HepG2 (cell line): ENCODE measurements around the gene SAXO1. TPM values are rescaled to one million over a fixed set of nuclear protein-coding genes. Genes with fewer than 3 reads are reported as not detected.

Experiments used
- ATF2 ChIP-seq: sonication (generic); formaldehyde crosslinking; IDR thresholded peaks from 2 replicates; pipeline ENCODE4 v1.4.0; 2020; ENCODE audit warnings: missing genetic modification reagents
- BHLHE40 ChIP-seq: IDR thresholded peaks from 2 replicates; pipeline ENCODE4 v1.6.1; 2011; ENCODE audit warnings: low read length, improper control_type of control experiment
- DMTF1 ChIP-seq: sonication (generic); formaldehyde crosslinking; IDR thresholded peaks from 2 replicates; pipeline ENCODE4 v1.4.0; 2020; ENCODE audit warnings: mild to moderate bottlenecking, missing genetic modification reagents
- DNMT1 ChIP-seq: sonication (generic); formaldehyde crosslinking; IDR thresholded peaks from 2 replicates; pipeline ENCODE4 v1.5.1; 2020; ENCODE audit warnings: mild to moderate bottlenecking, missing genetic modification reagents
- KDM2A ChIP-seq: sonication (generic); formaldehyde crosslinking; IDR thresholded peaks from 2 replicates; pipeline ENCODE4 v1.4.0; 2020; ENCODE audit warnings: low read depth, missing genetic modification reagents, borderline replicate concordance
- MED1 ChIP-seq: sonication (generic); formaldehyde crosslinking; IDR thresholded peaks from 2 replicates; pipeline ENCODE4 v1.4.0; 2020; ENCODE audit warnings: missing genetic modification reagents
- NFIB ChIP-seq: sonication (generic); formaldehyde crosslinking; IDR thresholded peaks from 2 replicates; pipeline ENCODE4 v1.9.0; 2021; ENCODE audit warnings: missing genetic modification reagents, mild to moderate bottlenecking, borderline replicate concordance
- NR2C2 ChIP-seq: sonication (generic); formaldehyde crosslinking; IDR thresholded peaks from 2 replicates; pipeline ENCODE4 v1.4.0; 2020; ENCODE audit warnings: missing genetic modification reagents, mild to moderate bottlenecking, moderate library complexity, borderline replicate concordance
- SIX1 ChIP-seq: sonication (generic); formaldehyde crosslinking; IDR thresholded peaks from 2 replicates; pipeline ENCODE4 v1.4.0; 2020; ENCODE audit warnings: missing genetic modification reagents, borderline replicate concordance
- SRSF1 ChIP-seq: fragments of 200-400 bp; formaldehyde crosslinking; optimal IDR thresholded peaks from 2 replicates; pipeline ENCODE3; 2017; ENCODE audit warnings: mild to moderate bottlenecking, low read depth, low read length, moderate library complexity
- TCF7L2 ChIP-seq: IDR thresholded peaks from 2 replicates; pipeline ENCODE4 v1.6.1; 2011; ENCODE audit warnings: mild to moderate bottlenecking, low read depth, low read length, moderate library complexity
- THYN1 ChIP-seq: sonication (generic); formaldehyde crosslinking; IDR thresholded peaks from 2 replicates; pipeline ENCODE4 v1.8.1; 2023; ENCODE audit warnings: low read depth, mild to moderate bottlenecking, moderate library complexity, missing genetic modification reagents, borderline replicate concordance
- TMF1 ChIP-seq: sonication (generic); formaldehyde crosslinking; IDR thresholded peaks from 2 replicates; pipeline ENCODE4 v1.8.1; 2022; ENCODE audit warnings: low read depth, missing genetic modification reagents
- ZFYVE20 ChIP-seq: sonication (generic); formaldehyde crosslinking; IDR thresholded peaks from 2 replicates; pipeline ENCODE4 v1.8.0; 2023; ENCODE audit warnings: low read depth, mild to moderate bottlenecking, moderate library complexity, missing genetic modification reagents, borderline replicate concordance
- ZNF501 ChIP-seq: sonication (generic); formaldehyde crosslinking; IDR thresholded peaks from 2 replicates; pipeline ENCODE4 v1.5.1; 2020; ENCODE audit warnings: mild to moderate bottlenecking, moderate library complexity, missing genetic modification reagents
- ZNF768 ChIP-seq: sonication (generic); formaldehyde crosslinking; IDR thresholded peaks from 2 replicates; pipeline ENCODE4 v1.4.0; 2020; ENCODE audit warnings: missing genetic modification reagents
- polyA plus RNA-seq, 8 experiments: library from polyadenylated mRNA; depleted of rRNA in 3 of 8; stranded (reverse) in 7 of 8; unstranded in 1 of 8; fragments of >200 nt; fragmentation: Illumina TruSeq in 4 of 8; extraction: Trizol in 4 of 8; gene quantifications; 2 replicates each; pipeline versions ENCODE4 v1.2.1 to v1.2.3, GENCODE V29; 2011 to 2016; ENCODE audit warnings: low read depth in 4 of 8, missing spikeins in 1 of 8, mixed read lengths in 1 of 8; ENCODE audit not compliant: insufficient read depth in 1 of 8
- total RNA-seq, 5 experiments: library from RNA; depleted of rRNA; stranded (reverse); fragments of >200 nt; fragmentation: Illumina TruSeq; extraction: Trizol; gene quantifications; 2 replicates each; pipeline ENCODE4 v1.2.3, GENCODE V29; 2016; ENCODE audit warnings: low read depth in 1 of 5
- TF ChIP-seq, protein P1 (sequence below): sonication (generic); formaldehyde crosslinking; IDR thresholded peaks from 2 replicates; pipeline ENCODE4 v1.8.0; 2022; ENCODE audit warnings: mild to moderate bottlenecking, missing genetic modification reagents, moderate library complexity
- TF ChIP-seq, protein P2 (sequence below): sonication (generic); formaldehyde crosslinking; IDR thresholded peaks from 2 replicates; pipeline ENCODE4 v1.4.0; 2020; ENCODE audit warnings: missing genetic modification reagents, borderline replicate concordance

Gene SAXO1
- total and polyA plus RNA-seq, 2 of the 13 experiments (the other 11 are each of a cell fraction or from before 2014, with no cell fraction given), result not detected

- TF ChIP-seq, protein P1, sequence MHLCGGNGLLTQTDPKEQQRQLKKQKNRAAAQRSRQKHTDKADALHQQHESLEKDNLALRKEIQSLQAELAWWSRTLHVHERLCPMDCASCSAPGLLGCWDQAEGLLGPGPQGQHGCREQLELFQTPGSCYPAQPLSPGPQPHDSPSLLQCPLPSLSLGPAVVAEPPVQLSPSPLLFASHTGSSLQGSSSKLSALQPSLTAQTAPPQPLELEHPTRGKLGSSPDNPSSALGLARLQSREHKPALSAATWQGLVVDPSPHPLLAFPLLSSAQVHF (CRISPR knock-in tag), result no peak
- no peak for TF ChIP-seq DMTF1 (CRISPR knock-in tag)
- TF ChIP-seq DNMT1 (CRISPR knock-in tag), result 0 out of 2 replicates have a peak, but pooled peaks have one; percentile 42
- TF ChIP-seq ZNF768 (CRISPR knock-in tag), result peak; percentile 58; the same call in 1 of the 2 replicates
- TF ChIP-seq NFIB, result no peak
- peak; percentile 92 for TF ChIP-seq ZNF501
- TF ChIP-seq NR2C2, result peak; percentile 60; the same call in 1 of the 2 replicates
- 0 out of 2 replicates have a peak, but pooled peaks have one; percentile 51 for TF ChIP-seq THYN1 (CRISPR knock-in tag)
- peak; percentile 35; the same call in 1 of the 2 replicates for TF ChIP-seq BHLHE40
- TF ChIP-seq TCF7L2, result no peak
- TF ChIP-seq SRSF1, result no peak
- peak; percentile 74; the same call in 1 of the 2 replicates for TF ChIP-seq MED1 (CRISPR knock-in tag)
- 0 out of 2 replicates have a peak, but pooled peaks have one; percentile 76 for TF ChIP-seq ZFYVE20 (CRISPR knock-in tag)
- TF ChIP-seq ATF2 (CRISPR knock-in tag), result 0 out of 2 replicates have a peak, but pooled peaks have one; percentile 23
- TF ChIP-seq KDM2A (CRISPR knock-in tag), result peak; percentile 87; the same call in 1 of the 2 replicates
- TF ChIP-seq, protein P2, sequence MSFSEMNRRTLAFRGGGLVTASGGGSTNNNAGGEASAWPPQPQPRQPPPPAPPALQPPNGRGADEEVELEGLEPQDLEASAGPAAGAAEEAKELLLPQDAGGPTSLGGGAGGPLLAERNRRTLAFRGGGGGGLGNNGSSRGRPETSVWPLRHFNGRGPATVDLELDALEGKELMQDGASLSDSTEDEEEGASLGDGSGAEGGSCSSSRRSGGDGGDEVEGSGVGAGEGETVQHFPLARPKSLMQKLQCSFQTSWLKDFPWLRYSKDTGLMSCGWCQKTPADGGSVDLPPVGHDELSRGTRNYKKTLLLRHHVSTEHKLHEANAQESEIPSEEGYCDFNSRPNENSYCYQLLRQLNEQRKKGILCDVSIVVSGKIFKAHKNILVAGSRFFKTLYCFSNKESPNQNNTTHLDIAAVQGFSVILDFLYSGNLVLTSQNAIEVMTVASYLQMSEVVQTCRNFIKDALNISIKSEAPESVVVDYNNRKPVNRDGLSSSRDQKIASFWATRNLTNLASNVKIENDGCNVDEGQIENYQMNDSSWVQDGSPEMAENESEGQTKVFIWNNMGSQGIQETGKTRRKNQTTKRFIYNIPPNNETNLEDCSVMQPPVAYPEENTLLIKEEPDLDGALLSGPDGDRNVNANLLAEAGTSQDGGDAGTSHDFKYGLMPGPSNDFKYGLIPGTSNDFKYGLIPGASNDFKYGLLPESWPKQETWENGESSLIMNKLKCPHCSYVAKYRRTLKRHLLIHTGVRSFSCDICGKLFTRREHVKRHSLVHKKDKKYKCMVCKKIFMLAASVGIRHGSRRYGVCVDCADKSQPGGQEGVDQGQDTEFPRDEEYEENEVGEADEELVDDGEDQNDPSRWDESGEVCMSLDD (CRISPR knock-in tag), result no peak
- peak; percentile 89 for TF ChIP-seq SIX1 (CRISPR knock-in tag)
- TF ChIP-seq TMF1 (CRISPR knock-in tag), result no peak
Measured at GRCh38 chr9:19048966-19049916, 16.2 kb upstream of the SAXO1 start, which contains the start of gene RRAGA (continued).
